Heart left ventricle (tissue), 16 donors: ENCODE data around the gene GABARAP. TPM values are rescaled to one million over a fixed set of nuclear protein-coding genes. Genes with fewer than 3 reads are reported as not detected.

ENCODE experiments used
- ATAC-seq, 4 donors: fragments of 200-7000 bp; cut with Tn5 transposase; one replicate each; pipeline ENCODE4 v1.9.1; 2020 to 2022; ENCODE audit warnings: moderate library complexity in 4 of 4, mild to moderate bottlenecking in 3 of 4, moderate number of reproducible peaks in 1 of 4
- DNase-seq, 5 donors: peaks; one replicate each; pipeline ENCODE4 v3.0.0-alpha.2; 2020
- H3K27ac ChIP-seq, 12 donors: fragments of 200-600 bp; sonication (generic) in 4 of 12; one replicate each; pipeline versions ENCODE4 v1.5.0 to v1.8.0; 2016 to 2022; ENCODE audit warnings: mild to moderate bottlenecking in 2 of 12
- H3K27me3 ChIP-seq, 9 donors: fragments of 200-600 bp; sonication (generic) in 2 of 9; one replicate each; pipeline versions ENCODE4 v1.5.1 to v1.8.0; 2016 to 2022; ENCODE audit warnings: mild to moderate bottlenecking in 3 of 9
- H3K36me3 ChIP-seq, 9 donors: fragments of 200-600 bp; sonication (generic) in 2 of 9; one replicate each; pipeline versions ENCODE4 v1.5.0 to v1.8.0; 2018 to 2022; ENCODE audit warnings: mild to moderate bottlenecking in 2 of 9
- H3K4me1 ChIP-seq, 12 donors: fragments of 200-600 bp; sonication (generic) in 4 of 12; one replicate each; pipeline versions ENCODE4 v1.5.0 to v1.8.0; 2016 to 2022; ENCODE audit warnings: mild to moderate bottlenecking in 3 of 12
- H3K4me3 ChIP-seq, 12 donors: fragments of 200-600 bp; sonication (generic) in 4 of 12; one replicate each; pipeline versions ENCODE4 v1.5.0 to v1.8.0; 2017 to 2022; ENCODE audit warnings: mild to moderate bottlenecking in 9 of 12, moderate library complexity in 4 of 12
- H3K9me3 ChIP-seq, 12 donors: fragments of 200-600 bp; sonication (generic) in 4 of 12; one replicate each; pipeline versions ENCODE4 v1.5.0 to v1.8.0; 2016 to 2022; ENCODE audit warnings: mild to moderate bottlenecking in 1 of 12
- POLR2A ChIP-seq, 2 donors: fragments of 450-650 bp; IDR thresholded peaks; one replicate each; pipeline ENCODE4 v1.6.1; 2017; ENCODE audit warnings: antibody characterized with exemption in 2 of 2, mild to moderate bottlenecking in 2 of 2, moderate library complexity in 2 of 2
- WGBS, 4 donors: extraction: QIAGEN DNeasy Blood & Tissue Kit in 2 of 4; methylation state at CpG; one replicate each; pipeline versions ENCODE4 v1.1.5 to v1.1.7; 2013 to 2018; 5-methylcytosine and 5-hydroxymethylcytosine counted together
- intact Hi-C, 10 donors: fragments of 100-400 bp; cut with DNase I; formaldehyde crosslinking; loops; one replicate each; pipeline versions ENCODE4 v1.11.1 to v1.14.2; 2022
- polyA plus RNA-seq, 2 donors: library from polyadenylated mRNA; stranded (reverse); fragments of 200-250 nt; gene quantifications; one replicate each; pipeline ENCODE4 v1.2.3, GENCODE V29; 2013
- total RNA-seq, 9 donors: library from RNA; depleted of rRNA in 2 of 9; stranded (reverse); fragments of >200 nt in 2 of 9; fragmentation: NEBNext Ultra II Directional in 3 of 9; extraction: Animal tissue kit (Norgen Biotek cat#: 25700) in 3 of 9; gene quantifications; one replicate each; pipeline versions ENCODE4 v1.1.0 to v1.2.4, GENCODE V29; 2016 to 2023
- TF ChIP-seq, protein P1 (sequence below), 12 donors: fragments of 200-600 bp; sonication (generic) in 4 of 12; IDR thresholded peaks; one replicate each; pipeline versions ENCODE4 v1.5.0 to v1.8.0; 2018 to 2022; ENCODE audit warnings: antibody characterized with exemption in 12 of 12, mild to moderate bottlenecking in 5 of 12
- donor health status: ischemic (EF 13 %, LVEDD 7.1; RV severe dilation, severe dysfunction).
- donor health status: healthy with polysubstance abuse.
- donor health status: DM: no; HTN: yes; CAD: no.
- donor health status: DM: no; HTN: no; CAD: no.
- donor health status: ischemic (EF 25% LVEDD 6.9; RV normal size, moderate dysfunction).
- donor health status: ischemic (EF 25% LVEDD 5.7; RV mildly dilated, moderate dysfunction).
- donor health status: healthy.
- donor health status: DM: yes; HTN: yes; CAD: no.
- donor health status: ischemic (EF 35%, LVEDD 5.7; RV mildly dilated, moderate dysfunction).
- donor health status: nonischemic (EF 11% LVEDD 7.7; RV severe dilation, severe dysfunction).
- donor health status: DM: yes; HTN: yes; CAD: no.
- donor health status: PGD.
- donor health status: ischemic (EF 29% LVEDD 5.4; RV normal size, mild dysfunction).
- donor health status: nonischemic (EF 23%, LVEDD 6.1; RV moderate dilation, normal function).

The GABARAP gene
- total and polyA plus RNA-seq, 11 donors = 293 to 674 (median 493) TPM

DNA sequence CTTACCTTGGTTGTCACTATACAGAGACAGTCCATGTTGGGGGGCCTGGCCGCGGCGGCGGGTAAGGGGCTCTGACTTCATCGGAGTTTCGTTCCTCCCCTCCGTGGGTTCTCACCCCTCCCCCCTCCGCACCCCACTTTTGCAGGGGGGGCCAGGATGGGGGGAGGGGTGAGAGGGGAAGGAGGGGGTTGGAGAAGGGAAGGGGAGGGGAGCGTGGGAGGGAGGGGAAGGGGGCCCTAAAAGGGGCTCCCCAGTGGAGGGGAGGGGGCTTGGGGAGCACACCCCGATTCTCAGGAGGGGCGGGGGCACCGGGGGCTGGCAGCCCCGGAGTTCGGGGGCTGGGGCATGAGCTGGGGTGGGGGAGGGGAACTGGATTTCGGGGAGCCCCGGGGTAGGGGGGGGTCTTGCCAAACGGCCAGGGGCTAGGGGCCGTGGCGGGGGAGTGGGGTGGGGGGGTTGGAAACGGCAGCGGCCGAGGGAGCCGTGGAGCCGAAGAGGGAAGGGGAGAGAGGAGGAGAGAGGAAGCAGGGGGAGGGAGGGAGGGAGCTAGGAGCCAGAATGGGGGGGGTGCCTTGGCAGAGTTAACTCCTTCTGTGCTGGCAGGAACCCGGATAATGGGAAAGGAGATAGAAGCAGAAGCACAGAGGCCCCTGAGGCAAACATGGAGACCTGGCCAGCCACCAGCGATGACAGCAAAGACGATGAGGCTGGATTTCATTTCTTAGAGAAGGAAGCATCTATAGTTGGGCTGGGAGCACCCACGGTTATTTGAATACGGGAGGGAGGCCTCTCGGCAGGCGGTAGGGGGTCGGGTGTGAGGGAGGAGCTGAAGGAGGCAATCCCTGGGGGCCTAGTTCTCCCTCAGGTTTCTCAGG, 24.9 kb downstream of the GABARAP start:
- Histone ChIP-seq H3K27me3 (no peaks in the 10 kb centered on the region), H3K27ac (peak overlapping the region; percentile 16 to 99 (median 70)), H3K36me3 (peaks cover 0 to 17% (median 15%) of the 10 kb centered on the region in 9 donors), H3K4me1 (peaks cover 6 to 78% (median 60%) of the 10 kb centered on the region in 12 donors), H3K4me3 (peak overlapping the region in 11 of 12 donors; percentile 10 to 77 (median 53)), H3K9me3 (no peaks in the 10 kb centered on the region)
- intact Hi-C loops = loop anchor here in 1 of 10 donors (5.0 kb wide), 1 partner anchor 90 kb away; the partner anchor contains the start of gene EIF5A
- peak; percentile 67 to 77 (median 74) for DNase-seq
- WGBS, 4 donors = 4 to 8% (median 6%) methylated on average over 22 to 32 of the region's 32 CpGs
- no peak for ATAC-seq
- TF ChIP-seq, protein P1, sequence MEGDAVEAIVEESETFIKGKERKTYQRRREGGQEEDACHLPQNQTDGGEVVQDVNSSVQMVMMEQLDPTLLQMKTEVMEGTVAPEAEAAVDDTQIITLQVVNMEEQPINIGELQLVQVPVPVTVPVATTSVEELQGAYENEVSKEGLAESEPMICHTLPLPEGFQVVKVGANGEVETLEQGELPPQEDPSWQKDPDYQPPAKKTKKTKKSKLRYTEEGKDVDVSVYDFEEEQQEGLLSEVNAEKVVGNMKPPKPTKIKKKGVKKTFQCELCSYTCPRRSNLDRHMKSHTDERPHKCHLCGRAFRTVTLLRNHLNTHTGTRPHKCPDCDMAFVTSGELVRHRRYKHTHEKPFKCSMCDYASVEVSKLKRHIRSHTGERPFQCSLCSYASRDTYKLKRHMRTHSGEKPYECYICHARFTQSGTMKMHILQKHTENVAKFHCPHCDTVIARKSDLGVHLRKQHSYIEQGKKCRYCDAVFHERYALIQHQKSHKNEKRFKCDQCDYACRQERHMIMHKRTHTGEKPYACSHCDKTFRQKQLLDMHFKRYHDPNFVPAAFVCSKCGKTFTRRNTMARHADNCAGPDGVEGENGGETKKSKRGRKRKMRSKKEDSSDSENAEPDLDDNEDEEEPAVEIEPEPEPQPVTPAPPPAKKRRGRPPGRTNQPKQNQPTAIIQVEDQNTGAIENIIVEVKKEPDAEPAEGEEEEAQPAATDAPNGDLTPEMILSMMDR (IDR thresholded peaks at IDR 0.05) = no peak
- no peak for TF ChIP-seq POLR2A (IDR thresholded peaks at IDR 0.05)

DNA sequence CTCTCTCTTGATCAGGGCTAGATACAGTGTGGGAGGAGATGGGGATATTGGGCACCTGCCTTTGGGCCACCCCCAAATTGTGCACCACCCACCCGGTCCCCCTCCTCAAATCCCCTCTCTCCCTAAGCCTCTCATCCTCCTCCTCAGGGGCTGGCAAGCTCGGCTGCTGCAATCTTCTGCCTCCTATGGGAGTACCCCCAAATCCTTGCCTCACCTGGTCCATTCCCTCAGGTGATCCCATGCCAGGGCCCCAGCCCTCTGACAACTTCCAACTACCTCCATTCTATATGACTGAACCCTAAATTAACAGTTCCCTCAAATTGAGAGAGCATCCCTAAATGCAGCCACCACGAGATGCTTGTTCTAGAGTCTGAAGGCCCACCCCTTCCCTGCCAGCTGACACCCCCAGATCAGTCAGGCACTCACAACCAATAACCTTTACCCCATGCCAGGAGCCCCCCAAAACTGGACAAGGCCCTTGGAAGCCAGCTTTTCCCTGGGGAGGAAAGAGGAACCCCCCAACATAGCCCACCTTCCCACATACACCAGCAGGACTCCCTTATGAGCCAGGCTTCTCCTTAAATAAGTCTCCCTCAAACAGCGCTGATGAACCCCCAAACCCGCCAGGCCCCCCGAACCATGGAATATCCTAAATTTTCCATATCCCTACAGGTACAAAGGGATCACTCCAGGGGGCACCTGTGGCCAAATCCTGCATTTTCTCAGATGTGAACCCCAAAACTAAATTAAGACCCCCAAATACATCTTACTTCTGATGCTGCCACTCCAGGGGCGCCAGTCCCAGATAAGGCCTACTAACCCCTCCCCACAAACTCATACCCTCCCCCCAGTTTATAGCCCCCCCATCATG, 25.8 kb downstream of the GABARAP start:
- peak in 2 of 5 donors; percentile 16 to 27 for DNase-seq
- WGBS, 4 donors = 38 to 44% (median 41%) methylated on average over 7 of the region's 7 CpGs

DNA sequence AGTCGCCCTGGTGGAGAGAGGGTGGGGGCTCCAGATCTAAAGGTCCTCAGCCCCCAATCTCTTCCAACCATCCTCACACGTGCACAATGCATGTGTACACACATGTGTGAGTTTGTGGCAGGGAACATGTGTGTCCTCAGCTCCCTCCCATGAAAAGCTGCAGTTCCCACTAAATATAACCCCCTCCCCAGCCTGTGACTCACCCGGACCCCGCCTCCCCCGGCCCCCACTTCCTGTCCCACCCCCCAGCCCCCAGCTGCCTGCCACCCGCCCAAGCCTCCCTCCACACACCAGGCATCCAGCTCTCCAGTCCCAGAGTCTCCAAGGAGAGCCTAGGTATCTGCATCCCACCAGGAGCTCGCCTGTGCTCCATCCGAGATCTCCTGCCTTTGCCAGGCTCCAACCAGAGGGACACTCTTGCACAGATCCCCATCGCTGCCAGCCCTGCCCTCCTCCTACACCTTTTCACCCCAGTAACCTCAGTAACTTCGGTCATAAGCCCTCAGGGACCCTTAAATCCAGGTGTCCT, 26.5 kb downstream of the GABARAP start:
- Histone ChIP-seq H3K4me1 (peaks cover 3 to 71% (median 50%) of the 10 kb centered on the region in 12 donors), H3K27ac (peak overlapping the region in 10 of 12 donors; percentile 25 to 99 (median 70)), H3K9me3 (no peaks in the 10 kb centered on the region), H3K27me3 (no peaks in the 10 kb centered on the region), H3K4me3 (peak overlapping the region in 7 of 12 donors; percentile 56 to 77 (median 64)), H3K36me3 (peaks cover 0 to 1% (median 0%) of the 10 kb centered on the region in 9 donors)
- ATAC-seq (no peak), DNase-seq (peak in 2 of 5 donors; percentile 32 to 39)
- TF ChIP-seq POLR2A (IDR thresholded peaks at IDR 0.05) = no peak
- WGBS, 4 donors = 20 to 28% (median 27%) methylated on average over 8 to 10 of the region's 10 CpGs
- intact Hi-C loops = loop anchor here in 1 of 10 donors (5.0 kb wide), 1 partner anchor 92 kb away; the partner anchor contains the start of gene EIF5A

More for the DNA sequence above, 25.8 kb downstream of the GABARAP start:
- peaks cover 6 to 76% (median 58%) of the 10 kb centered on the region in 12 donors for H3K4me1 ChIP-seq
- no peaks in the 10 kb centered on the region for H3K27me3 ChIP-seq
- ATAC-seq = no peak
- intact Hi-C loops = loop anchor here in 1 of 10 donors (5.0 kb wide), 1 partner anchor 91 kb away; the partner anchor contains the start of gene EIF5A
- H3K27ac ChIP-seq = peak overlapping the region in 10 of 12 donors; percentile 55 to 99 (median 74)
- TF ChIP-seq POLR2A (IDR thresholded peaks at IDR 0.05) = no peak
- TF ChIP-seq, protein P1 (IDR thresholded peaks at IDR 0.05) = no peak
- no peaks in the 10 kb centered on the region for H3K9me3 ChIP-seq
- H3K36me3 ChIP-seq = peaks cover 0 to 9% (median 6%) of the 10 kb centered on the region in 9 donors
- peak overlapping the region in 11 of 12 donors; percentile 10 to 77 (median 53) for H3K4me3 ChIP-seq

DNA sequence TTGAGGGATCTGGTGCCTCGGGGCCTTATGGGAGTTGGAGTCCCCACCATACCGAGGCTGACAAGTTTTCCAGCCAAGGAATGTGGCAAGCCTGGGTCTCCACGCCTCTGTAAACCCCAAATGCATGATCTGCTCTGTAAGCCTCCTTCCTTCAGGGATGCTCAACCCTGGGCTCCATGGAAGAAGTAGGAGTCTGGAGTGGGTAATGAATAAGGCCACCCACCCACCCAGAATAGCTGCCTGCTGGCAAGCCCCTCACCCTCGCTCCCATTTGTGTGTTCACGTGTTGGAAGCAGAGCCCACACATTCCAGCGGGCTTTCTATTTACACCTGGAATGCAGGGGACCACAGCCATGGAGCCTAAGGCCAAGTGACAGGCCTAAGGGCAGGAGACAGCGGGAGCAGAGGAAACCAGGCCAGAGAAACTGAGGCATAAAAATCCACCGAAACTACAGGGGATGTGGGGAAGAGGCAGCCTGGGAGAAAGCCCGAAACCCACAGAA, 27.1 kb downstream of the GABARAP start:
- H3K4me1 ChIP-seq = peaks cover 0 to 67% (median 46%) of the 10 kb centered on the region in 12 donors
- peak overlapping the region in 11 of 12 donors; percentile 40 to 77 (median 64) for H3K4me3 ChIP-seq
- H3K36me3 ChIP-seq = no peaks in the 10 kb centered on the region
- WGBS, 4 donors = 25 to 30% (median 27%) methylated on average over 9 of the region's 9 CpGs
- H3K27me3 ChIP-seq = no peaks in the 10 kb centered on the region
- TF ChIP-seq, protein P1 (IDR thresholded peaks at IDR 0.05) = peak in 1 of 12 donors; percentile 4
- no peak for TF ChIP-seq POLR2A (IDR thresholded peaks at IDR 0.05)
- no peaks in the 10 kb centered on the region for H3K9me3 ChIP-seq
- DNase-seq = peak in 1 of 5 donors; percentile 20
- intact Hi-C loops = loop anchor here in 1 of 10 donors (5.0 kb wide), 1 partner anchor 92 kb away; the partner anchor contains the start of gene EIF5A
- H3K27ac ChIP-seq = peak overlapping the region in 11 of 12 donors; percentile 25 to 99 (median 70)
- no peak for ATAC-seq
